ENCODE results near the gene LAG3. TPM values are rescaled to one million over a fixed set of nuclear protein-coding genes. Genes with fewer than 3 reads are reported as not detected.

LAG3 gene
- polyA plus RNA-seq, 2 of the 4 experiments (the other 2 are of a cell fraction): 0.66 to 1.7 TPM

DNA sequence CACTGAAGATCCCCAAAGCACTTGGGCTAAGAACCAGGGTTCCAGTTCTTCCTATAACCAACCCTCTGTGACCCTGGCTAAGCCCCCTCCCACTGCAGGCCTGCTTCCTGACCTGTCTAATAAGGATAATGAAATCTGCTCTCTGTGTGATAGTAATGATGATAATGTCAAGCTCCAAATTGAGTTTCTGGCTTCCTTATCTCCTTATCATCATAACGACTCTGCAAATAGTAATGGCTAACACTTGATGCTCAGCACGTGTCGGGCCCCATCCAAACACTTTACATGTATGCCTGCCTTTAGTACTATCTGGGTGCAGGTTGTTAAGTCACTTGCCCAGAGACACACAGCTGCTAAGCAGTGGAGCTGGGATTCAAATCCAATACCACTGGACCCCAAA is 44.3 kb downstream of the LAG3 start:
- Histone ChIP-seq H3K4me2 (no peak overlapping the region), H3K9me3 (no peaks in the 10 kb centered on the region), H3K4me3 (no peak overlapping the region), H3K4me1 (peaks cover 5% of the 10 kb centered on the region), H3K27ac (no peak overlapping the region)
- ChIA-PET POLR2A (no interaction called here), CTCF (interaction anchor here (0.8 to 10.9 kb wide), 6 partner anchors 8 to 50 kb away, joined by 3 to 129 read pairs (median 4); partner anchors contain the start of genes GPR162 and P3H3)
- TF ChIP-seq ATOH8 (CRISPR knock-in tag; IDR thresholded peaks at IDR 0.05; ENCODE audit: low read depth): no peak
- TF ChIP-seq NPAS2 (CRISPR knock-in tag; IDR thresholded peaks at IDR 0.05; ENCODE audit: borderline replicate concordance): no peak
- no peak for TF ChIP-seq POLR2AphosphoS2 (conservative IDR thresholded peaks at IDR 0.05; ENCODE audit: low read length)
- no peak for TF ChIP-seq TFCP2L1 (CRISPR knock-in tag; IDR thresholded peaks at IDR 0.05)
- no peak for TF ChIP-seq CHD4 (IDR thresholded peaks at IDR 0.05; ENCODE audit: borderline replicate concordance)
- TF ChIP-seq PHF8 (IDR thresholded peaks at IDR 0.05; ENCODE audit: borderline replicate concordance, low read depth): no peak
- TF ChIP-seq EP300 (IDR thresholded peaks at IDR 0.05): no peak
- no peak for TF ChIP-seq FOSL2 (IDR thresholded peaks at IDR 0.05)
- TF ChIP-seq FOSL2 (CRISPR knock-in tag; IDR thresholded peaks at IDR 0.05): no peak
- ATAC-seq: no peak
- 77% methylated on average over 3 of the region's 3 CpGs for WGBS (ENCODE audit: missing lambda C conversion rate)
- no peak for DNase-seq (ENCODE audit: low read depth in 1 of 2, low spot score in 1 of 2)
- FAIRE-seq: no peak

DNA sequence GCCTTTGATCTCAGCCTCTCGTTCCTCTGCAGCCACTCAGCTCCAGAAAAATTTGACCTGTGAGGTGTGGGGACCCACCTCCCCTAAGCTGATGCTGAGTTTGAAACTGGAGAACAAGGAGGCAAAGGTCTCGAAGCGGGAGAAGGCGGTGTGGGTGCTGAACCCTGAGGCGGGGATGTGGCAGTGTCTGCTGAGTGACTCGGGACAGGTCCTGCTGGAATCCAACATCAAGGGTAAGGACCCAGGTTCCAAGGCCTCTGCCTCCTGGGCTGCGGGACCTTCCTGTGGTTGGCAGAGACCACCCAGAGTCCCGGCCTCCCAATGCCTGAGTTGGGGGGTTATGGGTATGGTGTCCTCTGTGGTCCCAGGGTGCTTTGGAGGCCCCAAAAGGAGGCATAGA is 44.8 kb downstream of the LAG3 start:
- H3K9me3 ChIP-seq: no peaks in the 10 kb centered on the region
- ChIA-PET POLR2A (no interaction called here), CTCF (interaction anchor here (0.8 to 10.9 kb wide), 6 partner anchors 8 to 50 kb away, joined by 3 to 129 read pairs (median 4); partner anchors contain the start of genes GPR162 and P3H3)
- H3K4me2 ChIP-seq: no peak overlapping the region
- 81% methylated on average over 8 of the region's 8 CpGs for WGBS (ENCODE audit: missing lambda C conversion rate)
- no peak for DNase-seq (ENCODE audit: low read depth in 1 of 2, low spot score in 1 of 2)
- ATAC-seq: no peak
- no peak overlapping the region for H3K27ac ChIP-seq
- TF ChIP-seq USF2 (IDR thresholded peaks at IDR 0.05) (no peak), MYC (IDR thresholded peaks at IDR 0.05; ENCODE audit: borderline replicate concordance, low read length) (no peak), BHLHE40 (IDR thresholded peaks at IDR 0.05; ENCODE audit: low read depth, low read length) (no peak), EHF (CRISPR knock-in tag; IDR thresholded peaks at IDR 0.05) (no peak)
- H3K4me3 ChIP-seq: no peak overlapping the region
- no peak for FAIRE-seq
- peaks cover 9% of the 10 kb centered on the region for H3K4me1 ChIP-seq

- TF ChIP-seq FOSB (CRISPR knock-in tag; IDR thresholded peaks at IDR 0.05) (no peak), CBX8 (IDR thresholded peaks at IDR 0.05) (no peak), EHMT2 (IDR thresholded peaks at IDR 0.05; ENCODE audit: low read depth) (no peak), NFE2L2 (conservative IDR thresholded peaks at IDR 0.05; ENCODE audit: low read length) (no peak), NPAS2 (CRISPR knock-in tag; IDR thresholded peaks at IDR 0.05; ENCODE audit: borderline replicate concordance) (no peak), PHF8 (IDR thresholded peaks at IDR 0.05; ENCODE audit: borderline replicate concordance, low read depth) (no peak), SMC3 (IDR thresholded peaks at IDR 0.05) (no peak), MAFK (IDR thresholded peaks at IDR 0.05; ENCODE audit: partially characterized antibody) (no peak), ATOH8 (CRISPR knock-in tag; IDR thresholded peaks at IDR 0.05; ENCODE audit: low read depth) (no peak), NR3C1 (IDR thresholded peaks at IDR 0.05) (no peak), RNF2 (IDR thresholded peaks at IDR 0.05; ENCODE audit: borderline replicate concordance, low read depth) (no peak), USF2 (IDR thresholded peaks at IDR 0.05) (no peak), SREBF2 (IDR thresholded peaks at IDR 0.05) (no peak), CEBPB (IDR thresholded peaks at IDR 0.05) (no peak), TP53 (CRISPR knock-in tag; IDR thresholded peaks at IDR 0.05) (no peak), CBX2 (IDR thresholded peaks at IDR 0.05; ENCODE audit: borderline replicate concordance, low read depth) (no peak), ESRRA (IDR thresholded peaks at IDR 0.05; ENCODE audit: borderline replicate concordance, low read length) (no peak)
- TF ChIP-seq, protein P1, sequence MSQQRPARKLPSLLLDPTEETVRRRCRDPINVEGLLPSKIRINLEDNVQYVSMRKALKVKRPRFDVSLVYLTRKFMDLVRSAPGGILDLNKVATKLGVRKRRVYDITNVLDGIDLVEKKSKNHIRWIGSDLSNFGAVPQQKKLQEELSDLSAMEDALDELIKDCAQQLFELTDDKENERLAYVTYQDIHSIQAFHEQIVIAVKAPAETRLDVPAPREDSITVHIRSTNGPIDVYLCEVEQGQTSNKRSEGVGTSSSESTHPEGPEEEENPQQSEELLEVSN (IDR thresholded peaks at IDR 0.05; ENCODE audit: borderline replicate concordance, low read depth): no peak
- TF ChIP-seq, protein P2, sequence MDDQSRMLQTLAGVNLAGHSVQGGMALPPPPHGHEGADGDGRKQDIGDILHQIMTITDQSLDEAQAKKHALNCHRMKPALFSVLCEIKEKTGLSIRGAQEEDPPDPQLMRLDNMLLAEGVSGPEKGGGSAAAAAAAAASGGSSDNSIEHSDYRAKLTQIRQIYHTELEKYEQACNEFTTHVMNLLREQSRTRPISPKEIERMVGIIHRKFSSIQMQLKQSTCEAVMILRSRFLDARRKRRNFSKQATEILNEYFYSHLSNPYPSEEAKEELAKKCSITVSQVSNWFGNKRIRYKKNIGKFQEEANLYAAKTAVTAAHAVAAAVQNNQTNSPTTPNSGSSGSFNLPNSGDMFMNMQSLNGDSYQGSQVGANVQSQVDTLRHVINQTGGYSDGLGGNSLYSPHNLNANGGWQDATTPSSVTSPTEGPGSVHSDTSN (IDR thresholded peaks at IDR 0.05): no peak
- Histone ChIP-seq H3K4me3 (no peak overlapping the region), H3K27ac (no peak overlapping the region), H3K4me1 (peaks cover 12% of the 10 kb centered on the region), H3K9me3 (no peaks in the 10 kb centered on the region), H3K4me2 (no peak overlapping the region)
- FAIRE-seq: no peak
- 79% methylated on average over 20 of the region's 20 CpGs for WGBS (ENCODE audit: missing lambda C conversion rate)
- no peak for DNase-seq (ENCODE audit: low read depth in 1 of 2, low spot score in 1 of 2)
- ATAC-seq: no peak
- CTCF ChIA-PET: interaction anchor here (1.0 to 29.8 kb wide), 3 partner anchors 7 to 64 kb away, joined by 3 to 306 read pairs (median 129); partner anchors contain the start of genes GPR162, MLF2 and P3H3
- POLR2A ChIA-PET: no interaction called here
These were observed 45.4 kb downstream of the LAG3 start for GRCh38 chr12:6817662-6818157.
